Activated naive CD4-positive, alpha-beta T cell treated with Interleukin-2 at 50 U/mL for 16 hours (primary cell): Measurements from ENCODE around the gene DYNC1H1.
A peak's percentile ranks its signal among the peaks of the same experiment; 100 is the strongest.
"Not testable (repeated sequence)": the region's sequence is repeated elsewhere in the genome, so short reads cannot be mapped to it uniquely, and the experiment has no call there.

Experiments
- DNase-seq: peaks from one replicate; pipeline ENCODE4 v3.0.0-alpha.2; 2020

DYNC1H1 gene

GRCh38 chr14:102043251-102044025, 79.1 kb downstream of the DYNC1H1 start:
- no peak for DNase-seq

DNA sequence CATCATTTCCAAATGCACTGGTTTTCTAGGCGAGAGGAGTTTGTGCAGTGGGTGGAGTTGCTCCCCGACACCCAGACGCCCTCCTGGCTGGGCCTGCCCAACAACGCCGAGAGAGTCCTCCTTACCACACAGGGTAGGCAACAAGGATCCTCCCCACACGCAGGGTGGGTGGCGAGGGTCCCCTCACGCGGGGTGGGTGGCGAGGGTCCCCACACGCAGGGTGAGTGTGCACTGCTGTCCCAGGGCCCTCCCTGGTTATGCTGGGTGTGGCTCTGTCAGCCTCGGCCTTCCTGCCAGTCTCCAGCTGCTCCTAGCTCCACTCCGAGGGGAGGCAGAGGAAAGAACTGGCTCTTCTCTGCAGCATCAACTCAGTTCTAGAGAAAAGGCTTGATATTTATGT, 80.2 kb downstream of the DYNC1H1 start:
- no peak for DNase-seq

GRCh38 chr14:102046337-102047278, 82.2 kb downstream of the DYNC1H1 start:
- DNase-seq = peak; percentile 7

DNA sequence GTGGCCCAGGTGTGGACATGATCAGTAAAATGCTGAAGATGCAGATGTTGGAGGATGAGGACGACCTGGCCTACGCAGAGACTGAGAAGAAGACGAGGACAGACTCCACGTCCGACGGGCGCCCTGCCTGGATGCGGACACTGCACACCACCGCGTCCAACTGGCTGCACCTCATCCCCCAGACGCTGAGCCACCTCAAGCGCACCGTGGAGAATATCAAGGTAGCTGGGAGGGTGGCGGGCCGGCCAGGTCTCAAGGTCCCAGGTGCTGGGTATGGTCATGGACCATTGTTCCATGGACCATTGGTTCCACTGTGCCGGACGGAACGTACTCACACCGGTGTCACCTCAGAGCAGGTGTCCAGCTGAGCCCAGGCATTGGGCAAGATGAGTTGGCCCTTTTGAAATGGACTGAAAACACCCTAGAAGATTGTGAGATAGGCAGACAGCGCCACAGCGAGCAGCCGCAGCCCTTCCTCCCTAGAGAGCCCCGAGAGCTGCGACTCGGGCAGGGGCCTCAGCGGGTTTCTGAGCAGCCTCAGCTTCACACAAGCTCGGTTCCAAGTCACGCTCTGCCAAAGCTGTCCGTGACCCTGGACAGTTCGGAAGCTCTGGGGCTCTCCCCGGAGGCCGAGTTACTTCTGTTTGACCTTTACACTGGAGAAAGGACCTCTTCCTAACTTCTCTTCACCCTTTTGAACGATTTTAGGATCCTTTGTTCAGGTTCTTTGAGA, 83.6 kb downstream of the DYNC1H1 start:
- no peak for DNase-seq

DNA sequence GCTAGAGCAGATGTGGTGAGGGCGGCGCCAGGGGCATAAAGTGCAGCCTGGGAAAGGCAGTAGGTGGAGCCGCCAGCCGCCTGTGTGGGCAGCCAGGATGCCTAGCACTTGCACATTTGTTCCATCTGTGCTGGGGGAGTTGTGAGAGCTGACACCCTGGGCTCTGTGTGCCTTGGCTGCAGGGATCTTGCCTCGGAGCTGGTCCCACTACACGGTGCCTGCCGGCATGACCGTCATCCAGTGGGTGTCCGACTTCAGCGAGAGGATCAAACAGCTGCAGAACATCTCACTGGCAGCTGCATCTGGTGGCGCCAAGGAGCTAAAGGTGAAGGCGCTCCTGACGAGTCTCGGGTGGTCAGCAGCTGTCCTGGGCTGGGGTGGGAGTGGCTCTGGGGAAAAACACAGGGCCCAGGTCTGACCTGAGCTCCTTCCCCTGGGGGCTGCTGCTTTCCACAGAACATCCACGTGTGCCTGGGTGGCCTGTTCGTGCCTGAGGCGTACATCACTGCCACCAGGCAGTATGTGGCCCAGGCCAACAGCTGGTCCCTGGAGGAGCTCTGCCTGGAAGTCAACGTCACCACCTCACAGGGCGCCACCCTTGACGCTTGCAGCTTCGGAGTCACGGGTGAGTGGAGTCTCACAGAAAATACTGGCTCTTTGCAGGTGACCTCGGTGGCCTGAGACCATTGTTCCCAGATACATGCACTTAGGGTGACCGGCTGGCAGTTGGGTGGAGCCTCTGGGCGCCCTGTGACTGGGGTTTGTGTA, 85.1 kb downstream of the DYNC1H1 start:
- DNase-seq = no peak

- no peak for DNase-seq
Observed at GRCh38 chr14:102050026-102050405, 85.6 kb downstream of the DYNC1H1 start.

GRCh38 chr14:102050625-102051024, 86.3 kb downstream of the DYNC1H1 start:
- no peak for DNase-seq

- no peak for DNase-seq
Observed at GRCh38 chr14:102052522-102052921, 88.1 kb downstream of the DYNC1H1 start.

GRCh38 chr14:102055181-102055901, 91.0 kb downstream of the DYNC1H1 start:
- no peak for DNase-seq

- no peak for DNase-seq
Observed at GRCh38 chr14:102056694-102057442, 92.5 kb downstream of the DYNC1H1 start.

DNA sequence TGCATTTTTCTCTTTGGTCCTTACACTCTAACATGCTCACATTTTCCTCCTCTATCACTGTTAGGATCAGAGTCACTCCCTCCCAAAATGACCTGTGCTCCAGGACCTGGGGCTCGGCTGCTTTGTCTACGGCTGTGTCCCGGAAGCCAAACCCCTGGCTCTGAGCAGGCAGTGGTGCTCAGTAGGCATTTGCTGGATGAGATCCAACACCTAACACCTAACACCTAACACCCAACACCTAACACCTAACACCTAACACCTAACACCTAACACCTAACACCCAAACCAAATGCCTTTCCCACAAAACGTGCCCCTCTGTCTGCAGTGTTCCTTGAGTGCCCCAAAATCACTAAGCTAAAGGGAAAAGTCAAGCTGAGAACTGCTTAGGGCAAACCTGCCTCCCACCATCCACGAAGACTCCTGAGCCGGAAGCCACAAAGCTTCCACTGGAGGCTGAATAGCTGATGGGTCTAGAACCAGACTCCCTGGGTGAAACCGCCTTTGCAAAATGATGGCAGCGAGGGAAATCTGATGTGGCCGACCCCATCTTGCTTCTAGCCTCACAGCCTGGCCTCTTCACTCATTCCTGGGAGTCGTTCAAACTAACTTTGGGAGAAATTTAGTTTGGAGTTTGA, 93.2 kb downstream of the DYNC1H1 start:
- no peak for DNase-seq

GRCh38 chr14:102058146-102058545, 93.8 kb downstream of the DYNC1H1 start:
- no peak for DNase-seq

DNA sequence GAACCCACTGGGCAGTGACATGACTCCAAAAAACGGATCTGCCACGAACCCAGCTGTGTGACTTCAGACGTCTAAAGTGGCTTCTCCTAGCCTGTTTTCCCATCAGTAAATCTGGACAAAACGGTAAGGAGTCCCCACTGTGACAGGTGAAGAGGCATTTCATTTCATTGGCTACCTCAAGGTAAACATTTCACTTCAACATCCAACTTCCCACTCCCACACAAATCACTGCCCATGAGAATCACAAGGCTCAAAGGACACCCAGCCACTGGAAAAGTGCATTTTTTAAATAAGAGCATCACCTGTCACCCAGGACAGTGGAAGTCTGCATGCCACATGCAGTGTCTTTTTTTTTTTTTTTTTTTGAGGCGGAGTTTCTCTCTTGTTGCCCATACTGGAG, 94.6 kb downstream of the DYNC1H1 start:
- no peak for DNase-seq

- peak; percentile 71 for DNase-seq
Observed at GRCh38 chr14:102063109-102063807, 98.9 kb downstream of the DYNC1H1 start.

- DNase-seq = no peak
Observed at GRCh38 chr14:102063808-102064429, 99.5 kb downstream of the DYNC1H1 start.

DNA sequence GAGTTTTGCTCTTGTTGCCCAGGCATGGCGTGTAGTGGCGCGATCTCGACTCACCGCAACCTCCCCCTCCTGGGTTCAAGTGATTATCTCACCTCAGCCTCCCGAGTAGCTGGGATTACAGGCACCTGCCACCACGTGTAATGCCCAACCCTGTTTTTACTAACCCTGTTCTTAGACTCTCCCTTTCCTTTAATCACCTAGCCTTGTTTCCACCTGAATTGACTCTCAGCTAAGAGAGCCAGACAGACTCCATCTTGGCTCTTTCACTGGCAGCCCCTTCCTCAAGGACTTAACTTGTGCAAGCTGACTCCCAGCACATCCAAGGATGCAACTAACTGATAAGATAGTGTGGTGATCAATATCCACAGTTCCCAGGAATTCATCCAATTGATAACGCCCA, 100.2 kb downstream of the DYNC1H1 start:
- not testable (repeated sequence) for DNase-seq

GRCh38 chr14:102066041-102066451, 101.7 kb downstream of the DYNC1H1 start:
- no peak for DNase-seq

DNA sequence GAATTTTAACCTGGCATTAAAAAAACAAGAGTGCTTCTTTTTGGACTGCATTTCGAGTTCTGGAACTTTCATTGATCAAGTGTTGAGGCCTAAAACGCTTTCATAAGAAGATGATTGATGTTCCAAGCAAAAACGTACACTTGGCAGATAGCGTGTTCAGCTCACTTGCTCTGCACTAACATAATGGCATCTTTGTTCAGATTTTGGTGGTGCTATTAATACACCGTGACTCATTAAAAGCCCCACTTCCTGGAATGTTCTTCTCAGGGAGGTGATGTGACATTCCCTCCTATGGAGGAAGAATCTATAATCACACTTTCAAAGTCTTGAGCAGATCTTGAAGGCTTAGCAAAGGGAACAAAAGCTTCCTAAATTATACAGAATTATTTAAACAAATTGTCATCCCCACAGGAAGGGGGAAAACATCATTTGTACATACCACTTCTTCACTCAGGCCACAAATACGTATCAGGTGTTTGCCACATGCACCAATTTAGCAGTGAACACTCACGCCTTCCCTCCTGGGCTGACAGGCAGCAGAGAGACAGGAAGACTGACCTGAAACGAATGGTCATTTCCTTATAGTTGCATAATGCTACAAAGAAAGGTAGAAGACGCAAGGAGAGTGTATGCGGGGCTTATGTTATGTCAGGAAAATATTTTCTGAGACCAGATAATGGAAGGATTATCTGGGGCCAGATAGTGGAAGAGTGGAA, 107.1 kb downstream of the DYNC1H1 start:
- no peak for DNase-seq
